Neural progenitor cell (in vitro differentiated cells): ENCODE data around the gene KIF2A.

Source experiments
- EZH2 ChIP-seq: fragments of 200-600 bp; sonication (generic); IDR thresholded peaks from 2 replicates; pipeline ENCODE4 v1.6.1; 2017; ENCODE audit warnings: antibody characterized with exemption, mild to moderate bottlenecking, moderate library complexity
- TF ChIP-seq, protein P1 (sequence below): fragments of 200-600 bp; sonication (generic); IDR thresholded peaks from 2 replicates; pipeline ENCODE4 v1.5.1; 2017; ENCODE audit warnings: antibody characterized with exemption, mild to moderate bottlenecking

GRCh38 chr5:62373382-62373781 is 67.4 kb downstream of the KIF2A start:
- TF ChIP-seq, protein P1, sequence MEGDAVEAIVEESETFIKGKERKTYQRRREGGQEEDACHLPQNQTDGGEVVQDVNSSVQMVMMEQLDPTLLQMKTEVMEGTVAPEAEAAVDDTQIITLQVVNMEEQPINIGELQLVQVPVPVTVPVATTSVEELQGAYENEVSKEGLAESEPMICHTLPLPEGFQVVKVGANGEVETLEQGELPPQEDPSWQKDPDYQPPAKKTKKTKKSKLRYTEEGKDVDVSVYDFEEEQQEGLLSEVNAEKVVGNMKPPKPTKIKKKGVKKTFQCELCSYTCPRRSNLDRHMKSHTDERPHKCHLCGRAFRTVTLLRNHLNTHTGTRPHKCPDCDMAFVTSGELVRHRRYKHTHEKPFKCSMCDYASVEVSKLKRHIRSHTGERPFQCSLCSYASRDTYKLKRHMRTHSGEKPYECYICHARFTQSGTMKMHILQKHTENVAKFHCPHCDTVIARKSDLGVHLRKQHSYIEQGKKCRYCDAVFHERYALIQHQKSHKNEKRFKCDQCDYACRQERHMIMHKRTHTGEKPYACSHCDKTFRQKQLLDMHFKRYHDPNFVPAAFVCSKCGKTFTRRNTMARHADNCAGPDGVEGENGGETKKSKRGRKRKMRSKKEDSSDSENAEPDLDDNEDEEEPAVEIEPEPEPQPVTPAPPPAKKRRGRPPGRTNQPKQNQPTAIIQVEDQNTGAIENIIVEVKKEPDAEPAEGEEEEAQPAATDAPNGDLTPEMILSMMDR, result no peak
- TF ChIP-seq EZH2, result no peak
